Left colon (tissue), 2 donors: ENCODE measurements around the gene DCTN2. TPM values are rescaled to one million over a fixed set of nuclear protein-coding genes. Genes with fewer than 3 reads are reported as not detected.
"Not testable (repeated sequence)": the region's sequence is repeated elsewhere in the genome, so short reads cannot be mapped to it uniquely, and the experiment has no call there.

ENCODE experiments used
- ATAC-seq: fragments of 200-7000 bp; cut with Tn5 transposase; one replicate; pipeline ENCODE4 v1.9.1; 2020; ENCODE audit warnings: mild to moderate bottlenecking, moderate library complexity
- DNase-seq, 2 donors: peaks; one replicate each; pipeline ENCODE4 v3.0.0-alpha.2; 2020
- intact Hi-C, 2 donors: fragments of 100-400 bp; cut with DNase I in 1 of 2; cut with micrococcal nuclease in 1 of 2; formaldehyde crosslinking; loops; one replicate each; pipeline versions ENCODE4 v1.11.2 to v1.14.0; 2022; cut with DNase I, micrococcal nuclease
- total RNA-seq, 2 donors: library from RNA; stranded (reverse); fragmentation: NEBNext Ultra II Directional; extraction: Animal tissue kit (Norgen Biotek cat#: 25700); gene quantifications; one replicate each; pipeline ENCODE4 v1.2.1, GENCODE V29; 2021
- donor health status: DM: no; HTN: no; CAD: no.
- donor health status: DM: yes; HTN: yes; CAD: no.

DCTN2 gene
- total RNA-seq, 2 donors from 2014 or later = 139 to 151 TPM

- intact Hi-C loops = no loop called here
- ATAC-seq (peak; percentile 48), DNase-seq (peak; percentile 95 to 96)
These were observed 24.7 kb downstream of the DCTN2 start, which contains the start of gene MBD6 for GRCh38 chr12:57522011-57522886. Gene MBD6 (plus strand): TSS chr12:57522824. CDS start chr12:57524304, 1,480 bp downstream.

DNA sequence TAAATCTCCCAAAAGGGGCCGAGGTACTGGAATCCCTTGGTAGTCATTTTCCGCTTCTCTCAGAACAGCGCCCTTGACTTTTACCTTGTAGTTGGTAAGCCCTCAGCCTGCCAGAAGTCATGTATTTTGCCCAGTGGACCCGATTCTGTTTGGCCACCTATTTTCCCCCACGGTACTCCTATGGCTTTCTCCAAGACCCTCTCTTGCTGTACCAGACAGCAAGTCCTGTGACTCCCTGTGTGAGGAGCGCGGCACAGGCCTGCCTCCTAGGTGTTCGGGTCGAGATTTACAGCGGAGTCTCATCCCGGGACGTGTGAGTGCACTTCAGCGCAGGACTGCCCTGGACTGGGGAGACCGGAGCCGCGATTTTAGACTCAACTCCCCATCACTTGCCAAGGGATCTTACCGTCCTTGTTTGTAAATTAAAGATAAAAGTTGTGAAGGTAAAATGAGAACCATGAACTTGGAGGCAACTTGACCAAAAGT, 25.4 kb downstream of the DCTN2 start:
- ATAC-seq = no peak
- intact Hi-C loops = no loop called here
- peak; percentile 56 to 78 for DNase-seq

GRCh38 chr12:57520053-57520818, 26.8 kb downstream of the DCTN2 start, which contains the start of gene DDIT3:
Gene DDIT3 (minus strand): TSS chr12:57520514. CDS start chr12:57517406, 3,108 bp downstream.
- DNase-seq (peak; percentile 100), ATAC-seq (peak; percentile 77)
- intact Hi-C loops = no loop called here

- DNase-seq (no peak), ATAC-seq (no peak)
- intact Hi-C loops = no loop called here
These were observed 27.3 kb downstream of the DCTN2 start for GRCh38 chr12:57519796-57520052.

- intact Hi-C loops = no loop called here
These were observed 27.8 kb downstream of the DCTN2 start for GRCh38 chr12:57518920-57519795.

DNA sequence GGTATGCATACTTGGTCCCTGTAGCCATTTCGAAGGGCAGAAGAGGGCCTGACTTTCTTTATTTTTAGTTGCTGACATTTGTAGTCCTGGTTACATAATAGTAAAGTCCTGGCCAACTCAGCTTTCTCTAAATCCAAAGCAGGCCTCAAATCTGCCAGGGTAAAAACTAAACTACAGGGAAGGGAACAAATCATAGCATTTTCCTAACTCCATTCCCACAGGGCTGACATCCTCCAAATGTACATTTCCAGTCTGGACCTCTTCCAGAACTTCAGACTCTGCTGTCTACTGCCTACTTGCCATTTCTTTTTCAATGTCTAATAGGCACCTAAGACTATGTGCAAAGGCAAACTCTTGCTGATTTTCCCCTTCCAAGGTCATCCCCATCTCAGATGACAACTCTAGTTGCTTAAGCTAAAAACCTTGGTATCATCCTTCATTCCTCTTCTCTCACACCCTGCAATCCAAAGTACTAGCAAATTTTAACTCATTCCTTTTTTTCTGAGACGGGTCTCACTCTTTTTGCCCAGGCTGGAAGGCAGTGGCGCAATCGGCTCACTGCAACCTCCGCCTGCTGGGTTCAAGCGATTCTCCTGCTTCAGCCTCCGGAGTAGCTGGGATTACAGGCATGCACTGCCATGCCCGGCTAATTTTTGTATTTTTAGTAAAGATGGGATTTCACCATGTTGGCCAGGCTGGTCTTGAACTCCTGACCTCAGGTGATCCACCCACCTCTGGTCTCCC, 28.6 kb downstream of the DCTN2 start:
- DNase-seq (no peak), ATAC-seq (no peak)
- intact Hi-C loops = no loop called here

More at GRCh38 chr12:57518920-57519795, 27.8 kb downstream of the DCTN2 start:
- DNase-seq = peak in 1 of 2 donors; percentile 28
- ATAC-seq = no peak

GRCh38 chr12:57517718-57518117, 29.3 kb downstream of the DCTN2 start:
- ATAC-seq, intact Hi-C loops: not testable (repeated sequence)

GRCh38 chr12:57517187-57517586, 29.8 kb downstream of the DCTN2 start:
- no peak for DNase-seq
- ATAC-seq = no peak
- intact Hi-C loops = no loop called here

More at GRCh38 chr12:57517718-57518117, 29.3 kb downstream of the DCTN2 start:
- not testable (repeated sequence) for DNase-seq

GRCh38 chr12:57516617-57517153, 30.3 kb downstream of the DCTN2 start:
- intact Hi-C loops = no loop called here
- ATAC-seq = no peak
- DNase-seq = no peak

DNA sequence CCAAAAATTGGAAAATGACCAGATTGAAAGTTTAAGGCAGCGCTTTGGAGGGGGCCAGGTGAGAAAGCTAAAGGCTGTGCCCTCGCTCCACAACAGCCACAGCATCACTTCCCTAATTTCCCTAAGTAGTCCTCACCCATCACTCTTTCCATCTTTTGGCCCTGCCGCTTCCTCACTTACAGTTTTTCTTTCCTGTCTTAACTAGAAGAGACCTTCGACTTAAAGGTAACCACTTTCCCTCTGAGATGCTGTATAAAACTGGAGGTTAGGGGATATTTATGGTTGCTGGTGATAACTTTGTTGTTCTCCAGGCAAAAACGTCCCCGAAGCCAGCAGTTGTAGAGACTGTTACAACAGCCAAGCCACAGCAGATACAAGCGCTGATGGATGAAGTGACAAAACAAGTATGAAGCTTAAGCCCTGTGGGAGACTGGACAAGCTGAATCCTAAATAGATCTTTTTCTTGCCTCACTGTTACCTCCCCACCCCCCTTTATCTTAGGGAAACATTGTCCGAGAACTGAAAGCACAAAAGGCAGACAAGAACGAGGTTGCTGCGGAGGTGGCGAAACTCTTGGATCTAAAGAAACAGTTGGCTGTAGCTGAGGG, 31.0 kb downstream of the DCTN2 start:
- no peak for DNase-seq
- intact Hi-C loops = no loop called here
- no peak for ATAC-seq

GRCh38 chr12:57515408-57515933, 31.5 kb downstream of the DCTN2 start:
- ATAC-seq = no peak
- DNase-seq = no peak
- intact Hi-C loops = no loop called here

GRCh38 chr12:57514720-57515407, 32.1 kb downstream of the DCTN2 start:
- intact Hi-C loops = no loop called here
- no peak for DNase-seq

GRCh38 chr12:57514246-57514645, 32.7 kb downstream of the DCTN2 start:
- intact Hi-C loops, ATAC-seq, DNase-seq: not testable (repeated sequence)

More at GRCh38 chr12:57514720-57515407, 32.1 kb downstream of the DCTN2 start:
- no peak for ATAC-seq

GRCh38 chr12:57513677-57514076, 33.3 kb downstream of the DCTN2 start:
- intact Hi-C loops, ATAC-seq, DNase-seq: not testable (repeated sequence)

DNA sequence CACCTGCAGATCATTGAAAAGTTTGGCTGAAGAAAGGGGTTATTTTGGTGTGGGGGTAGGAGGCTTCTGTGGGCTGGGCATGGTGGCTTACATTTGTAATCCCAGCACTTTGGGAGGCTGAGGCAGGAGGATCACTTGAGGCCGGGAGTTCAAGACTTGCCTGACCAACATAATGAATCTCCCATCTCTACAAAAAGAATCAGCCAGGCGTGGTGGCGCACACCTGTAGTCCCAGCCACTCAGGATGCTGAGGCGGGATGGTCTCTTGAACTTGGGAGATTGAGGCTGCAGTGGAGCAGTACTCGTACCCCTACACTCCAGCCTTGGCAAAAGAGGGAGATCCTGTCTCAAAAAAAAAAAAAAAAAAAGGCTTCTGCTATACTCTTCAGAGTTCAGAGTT, 33.7 kb downstream of the DCTN2 start:
- intact Hi-C loops = no loop called here
- no peak for DNase-seq
- ATAC-seq = no peak

DNA sequence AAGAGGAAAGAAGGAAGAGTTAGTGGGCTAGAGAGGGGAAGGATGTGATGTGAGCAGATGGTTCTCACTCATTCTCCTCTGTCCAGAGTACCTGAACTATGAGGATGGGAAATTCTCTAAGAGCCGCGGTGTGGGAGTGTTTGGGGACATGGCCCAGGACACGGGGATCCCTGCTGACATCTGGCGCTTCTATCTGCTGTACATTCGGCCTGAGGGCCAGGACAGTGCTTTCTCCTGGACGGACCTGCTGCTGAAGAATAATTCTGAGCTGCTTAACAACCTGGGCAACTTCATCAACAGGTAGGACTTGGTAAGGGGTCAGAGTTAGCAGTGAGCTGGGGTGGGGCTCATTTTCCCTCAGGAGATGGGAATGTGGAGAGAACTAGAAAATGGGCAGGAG, 34.3 kb downstream of the DCTN2 start:
- intact Hi-C loops = no loop called here

More for the DNA sequence above, 34.3 kb downstream of the DCTN2 start:
- ATAC-seq = no peak
- DNase-seq = no peak
